ENCODE data around the gene SLC29A3.

Gene SLC29A3

GRCh38 chr10:71308985-71309384, 10.1 kb upstream of the SLC29A3 start:
- Histone ChIP-seq H3K23ac (ENCODE audit: low read depth, low read length, poor library complexity) (no peak overlapping the region), H4K8ac (ENCODE audit: low read depth, low read length) (no peak overlapping the region), H3K9me3 (replicated peaks in 1 of 2; ENCODE audit: control insufficient read depth in 2 of 2, insufficient read depth in 1 of 2, low read depth in 1 of 2, low read length in 2 of 2) (no peaks in the 10 kb centered on the region), H3K4me2 (ENCODE audit: insufficient read depth, low read length, poor library complexity, severe bottlenecking) (no peak overlapping the region), H3K27me3 (ENCODE audit: control insufficient read depth in 3 of 3, insufficient read depth in 3 of 3, low read depth in 1 of 3, low read length in 3 of 3) (peaks cover 0 to 22% (median 0%) of the 10 kb centered on the region in 3 experiments), H2BK5ac (ENCODE audit: low read length) (no peak overlapping the region), H3K9ac (ENCODE audit: low read depth, low read length, poor library complexity) (no peak overlapping the region), H2BK120ac (ENCODE audit: low read depth, low read length) (no peak overlapping the region), H3K79me1 (ENCODE audit: low read depth, low read length) (no peaks in the 10 kb centered on the region), H3K27ac (replicated peaks; ENCODE audit: low read length) (no peak overlapping the region), H2BK12ac (ENCODE audit: low read length) (no peak overlapping the region), H3K4me3 (ENCODE audit: low read length in 2 of 2) (no peak overlapping the region), H2AFZ (ENCODE audit: low read length) (no peak overlapping the region), H3K4me1 (ENCODE audit: control insufficient read depth in 2 of 2, insufficient read depth in 1 of 2, low read depth in 1 of 2, low read length in 2 of 2) (no peaks in the 10 kb centered on the region), H3K14ac (ENCODE audit: low read length) (no peak overlapping the region), H2BK15ac (ENCODE audit: low read length) (no peak overlapping the region), H2AK5ac (ENCODE audit: low read depth, low read length) (no peak overlapping the region), H3K4ac (ENCODE audit: low read length) (no peak overlapping the region), H4K91ac (ENCODE audit: low read depth, low read length, poor library complexity) (no peak overlapping the region), H3K18ac (ENCODE audit: low read length) (no peak overlapping the region), H3K36me3 (replicated peaks in 1 of 2; ENCODE audit: control insufficient read depth in 2 of 2, insufficient read depth in 2 of 2, low read length in 2 of 2) (no peaks in the 10 kb centered on the region)
- no peak for DNase-seq (ENCODE audit: low spot score)
- WGBS, 2 donors (ENCODE audit: extremely low coverage in 2 of 2, insufficient read length in 2 of 2, insufficient replicate concordance in 1 of 2) = no CpG with 5 or more reads among the region's 3 CpGs

DNA sequence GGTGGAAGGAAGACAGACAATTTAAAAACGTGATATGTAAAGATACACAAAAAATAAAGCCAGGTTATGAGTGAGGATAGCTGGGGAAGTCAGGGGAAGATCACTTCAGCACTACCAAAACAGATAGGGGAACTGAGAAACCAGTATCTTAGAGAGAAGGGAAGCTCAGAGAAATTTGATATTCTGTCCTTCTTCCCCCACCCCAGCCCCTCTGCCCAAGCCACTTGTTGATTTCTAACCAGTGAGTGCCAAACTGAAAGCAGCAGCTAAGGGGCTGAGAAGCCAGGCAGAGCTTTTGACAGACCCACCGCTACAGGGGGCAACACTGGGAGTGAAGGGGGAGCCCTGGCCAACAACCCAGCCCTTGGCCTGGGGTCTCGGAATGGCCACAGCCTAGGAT, 9.1 kb upstream of the SLC29A3 start:
- no peak for DNase-seq (ENCODE audit: low spot score)
- no peak overlapping the region for H3K4me2 ChIP-seq (ENCODE audit: insufficient read depth, low read length, poor library complexity, severe bottlenecking)
- no peak overlapping the region for H2AK5ac ChIP-seq (ENCODE audit: low read depth, low read length)
- no peak overlapping the region for H3K14ac ChIP-seq (ENCODE audit: low read length)
- H3K9me3 ChIP-seq (replicated peaks in 1 of 2; ENCODE audit: control insufficient read depth in 2 of 2, insufficient read depth in 1 of 2, low read depth in 1 of 2, low read length in 2 of 2) = no peaks in the 10 kb centered on the region
- H4K8ac ChIP-seq (ENCODE audit: low read depth, low read length) = no peak overlapping the region
- no peak overlapping the region for H4K91ac ChIP-seq (ENCODE audit: low read depth, low read length, poor library complexity)
- H3K23ac ChIP-seq (ENCODE audit: low read depth, low read length, poor library complexity) = no peak overlapping the region
- no peak overlapping the region for H2BK12ac ChIP-seq (ENCODE audit: low read length)
- no CpG with 5 or more reads among the region's 3 CpGs for WGBS, 2 donors (ENCODE audit: extremely low coverage in 2 of 2, insufficient read length in 2 of 2, insufficient replicate concordance in 1 of 2)
- H3K4me1 ChIP-seq (ENCODE audit: control insufficient read depth in 2 of 2, insufficient read depth in 1 of 2, low read depth in 1 of 2, low read length in 2 of 2) = peaks cover 0 to 2% of the 10 kb centered on the region in 2 donors
- H3K9ac ChIP-seq (ENCODE audit: low read depth, low read length, poor library complexity) = no peak overlapping the region
- no peaks in the 10 kb centered on the region for H3K36me3 ChIP-seq (replicated peaks in 1 of 2; ENCODE audit: control insufficient read depth in 2 of 2, insufficient read depth in 2 of 2, low read length in 2 of 2)
- H3K27ac ChIP-seq (replicated peaks; ENCODE audit: low read length) = no peak overlapping the region
- no peak overlapping the region for H2BK15ac ChIP-seq (ENCODE audit: low read length)
- no peak overlapping the region for H3K4me3 ChIP-seq (ENCODE audit: low read length in 2 of 2)
- H3K27me3 ChIP-seq (ENCODE audit: control insufficient read depth in 3 of 3, insufficient read depth in 3 of 3, low read depth in 1 of 3, low read length in 3 of 3) = peaks cover 0 to 25% (median 0%) of the 10 kb centered on the region in 3 experiments
- no peak overlapping the region for H2BK5ac ChIP-seq (ENCODE audit: low read length)
- H3K18ac ChIP-seq (ENCODE audit: low read length) = no peak overlapping the region
- no peak overlapping the region for H3K4ac ChIP-seq (ENCODE audit: low read length)
- no peaks in the 10 kb centered on the region for H3K79me1 ChIP-seq (ENCODE audit: low read depth, low read length)
- no peak overlapping the region for H2BK120ac ChIP-seq (ENCODE audit: low read depth, low read length)
- H2AFZ ChIP-seq (ENCODE audit: low read length) = no peak overlapping the region

DNA sequence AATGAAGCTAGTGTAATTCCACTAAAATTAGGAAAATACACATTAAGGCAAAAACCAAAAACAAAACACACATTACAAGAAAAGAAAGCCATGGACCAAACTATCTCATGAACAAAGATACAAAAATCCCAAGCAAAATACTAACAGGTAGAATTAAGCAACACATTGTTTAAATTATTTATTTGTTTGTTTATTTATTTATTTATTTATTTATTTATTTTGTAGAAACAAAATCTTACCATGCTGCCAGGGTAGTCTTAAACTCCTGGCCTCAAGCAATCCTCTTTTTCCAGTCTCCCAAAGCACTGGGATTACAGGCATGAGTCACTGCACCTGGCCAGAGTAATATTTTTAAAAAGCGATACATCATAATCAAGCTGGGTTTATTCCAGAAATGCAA, 6.8 kb upstream of the SLC29A3 start:
- H3K79me1 ChIP-seq (ENCODE audit: low read depth, low read length) = no peaks in the 10 kb centered on the region
- H4K91ac ChIP-seq (ENCODE audit: low read depth, low read length, poor library complexity) = no peak overlapping the region
- H3K23ac ChIP-seq (ENCODE audit: low read depth, low read length, poor library complexity) = no peak overlapping the region
- no peak overlapping the region for H3K4ac ChIP-seq (ENCODE audit: low read length)
- DNase-seq (ENCODE audit: low spot score) = no peak
- H3K4me1 ChIP-seq (ENCODE audit: control insufficient read depth in 2 of 2, insufficient read depth in 1 of 2, low read depth in 1 of 2, low read length in 2 of 2) = peaks cover 0 to 7% of the 10 kb centered on the region in 2 donors
- no peak overlapping the region for H3K4me2 ChIP-seq (ENCODE audit: insufficient read depth, low read length, poor library complexity, severe bottlenecking)
- no peak overlapping the region for H3K14ac ChIP-seq (ENCODE audit: low read length)
- no peak overlapping the region for H2AFZ ChIP-seq (ENCODE audit: low read length)
- H3K9ac ChIP-seq (ENCODE audit: low read depth, low read length, poor library complexity) = no peak overlapping the region
- H4K8ac ChIP-seq (ENCODE audit: low read depth, low read length) = no peak overlapping the region
- no peak overlapping the region for H2BK15ac ChIP-seq (ENCODE audit: low read length)
- peaks cover 0 to 37% (median 0%) of the 10 kb centered on the region in 3 experiments for H3K27me3 ChIP-seq (ENCODE audit: control insufficient read depth in 3 of 3, insufficient read depth in 3 of 3, low read depth in 1 of 3, low read length in 3 of 3)
- no peak overlapping the region for H2BK120ac ChIP-seq (ENCODE audit: low read depth, low read length)
- no CpG with 5 or more reads among the region's 1 CpG for WGBS, 2 donors (ENCODE audit: extremely low coverage in 2 of 2, insufficient read length in 2 of 2, insufficient replicate concordance in 1 of 2)
- H2AK5ac ChIP-seq (ENCODE audit: low read depth, low read length) = no peak overlapping the region
- H2BK5ac ChIP-seq (ENCODE audit: low read length) = no peak overlapping the region
- no peak overlapping the region for H2BK12ac ChIP-seq (ENCODE audit: low read length)
- no peak overlapping the region for H3K27ac ChIP-seq (replicated peaks; ENCODE audit: low read length)
- no peaks in the 10 kb centered on the region for H3K9me3 ChIP-seq (replicated peaks in 1 of 2; ENCODE audit: control insufficient read depth in 2 of 2, insufficient read depth in 1 of 2, low read depth in 1 of 2, low read length in 2 of 2)
- H3K36me3 ChIP-seq (replicated peaks in 1 of 2; ENCODE audit: control insufficient read depth in 2 of 2, insufficient read depth in 2 of 2, low read length in 2 of 2) = no peaks in the 10 kb centered on the region
- H3K4me3 ChIP-seq (ENCODE audit: low read length in 2 of 2) = no peak overlapping the region
- no peak overlapping the region for H3K18ac ChIP-seq (ENCODE audit: low read length)

GRCh38 chr10:71312811-71313789, 6.0 kb upstream of the SLC29A3 start:
- Histone ChIP-seq H2AK5ac (ENCODE audit: low read depth, low read length) (no peak overlapping the region), H2BK120ac (ENCODE audit: low read depth, low read length) (no peak overlapping the region), H4K8ac (ENCODE audit: low read depth, low read length) (no peak overlapping the region), H3K36me3 (replicated peaks in 1 of 2; ENCODE audit: control insufficient read depth in 2 of 2, insufficient read depth in 2 of 2, low read length in 2 of 2) (no peaks in the 10 kb centered on the region), H3K14ac (ENCODE audit: low read length) (no peak overlapping the region), H3K18ac (ENCODE audit: low read length) (no peak overlapping the region), H2BK5ac (ENCODE audit: low read length) (no peak overlapping the region), H3K4me2 (ENCODE audit: insufficient read depth, low read length, poor library complexity, severe bottlenecking) (no peak overlapping the region), H3K27ac (replicated peaks; ENCODE audit: low read length) (no peak overlapping the region), H3K9ac (ENCODE audit: low read depth, low read length, poor library complexity) (no peak overlapping the region), H3K27me3 (ENCODE audit: control insufficient read depth in 3 of 3, insufficient read depth in 3 of 3, low read depth in 1 of 3, low read length in 3 of 3) (peaks cover 0 to 33% (median 0%) of the 10 kb centered on the region in 3 experiments), H3K4me3 (ENCODE audit: low read length in 2 of 2) (no peak overlapping the region), H3K4ac (ENCODE audit: low read length) (no peak overlapping the region), H3K79me1 (ENCODE audit: low read depth, low read length) (no peaks in the 10 kb centered on the region), H2BK15ac (ENCODE audit: low read length) (no peak overlapping the region), H3K9me3 (replicated peaks in 1 of 2; ENCODE audit: control insufficient read depth in 2 of 2, insufficient read depth in 1 of 2, low read depth in 1 of 2, low read length in 2 of 2) (no peaks in the 10 kb centered on the region), H3K23ac (ENCODE audit: low read depth, low read length, poor library complexity) (no peak overlapping the region), H2AFZ (ENCODE audit: low read length) (no peak overlapping the region), H2BK12ac (ENCODE audit: low read length) (no peak overlapping the region), H3K4me1 (ENCODE audit: control insufficient read depth in 2 of 2, insufficient read depth in 1 of 2, low read depth in 1 of 2, low read length in 2 of 2) (peaks cover 0 to 7% of the 10 kb centered on the region in 2 donors), H4K91ac (ENCODE audit: low read depth, low read length, poor library complexity) (no peak overlapping the region)
- no peak for DNase-seq (ENCODE audit: low spot score)
- WGBS, 2 donors (ENCODE audit: extremely low coverage in 2 of 2, insufficient read length in 2 of 2, insufficient replicate concordance in 1 of 2) = no CpG with 5 or more reads among the region's 19 CpGs
